ENCODE data around the gene GLRX.

DNA sequence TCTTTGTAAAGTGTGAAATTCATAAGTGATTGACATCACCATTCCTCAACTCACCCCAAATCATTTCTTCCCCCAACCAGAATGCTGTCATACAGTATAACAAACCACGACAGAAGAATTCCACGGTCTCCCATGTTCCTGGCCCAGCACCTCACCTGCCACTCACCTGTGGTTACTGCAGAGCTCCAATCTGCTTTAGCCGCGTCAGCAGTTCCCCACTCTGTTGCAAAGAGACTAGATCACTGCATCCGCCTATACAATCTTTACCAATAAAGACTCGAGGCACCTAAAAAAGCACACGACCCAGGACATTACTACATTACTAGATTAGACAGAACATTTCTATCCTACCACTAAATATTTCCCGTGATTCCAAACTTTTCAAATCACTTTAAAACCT lies 6.2 kb downstream of the GLRX start:
- TF ChIP-seq, protein P1, sequence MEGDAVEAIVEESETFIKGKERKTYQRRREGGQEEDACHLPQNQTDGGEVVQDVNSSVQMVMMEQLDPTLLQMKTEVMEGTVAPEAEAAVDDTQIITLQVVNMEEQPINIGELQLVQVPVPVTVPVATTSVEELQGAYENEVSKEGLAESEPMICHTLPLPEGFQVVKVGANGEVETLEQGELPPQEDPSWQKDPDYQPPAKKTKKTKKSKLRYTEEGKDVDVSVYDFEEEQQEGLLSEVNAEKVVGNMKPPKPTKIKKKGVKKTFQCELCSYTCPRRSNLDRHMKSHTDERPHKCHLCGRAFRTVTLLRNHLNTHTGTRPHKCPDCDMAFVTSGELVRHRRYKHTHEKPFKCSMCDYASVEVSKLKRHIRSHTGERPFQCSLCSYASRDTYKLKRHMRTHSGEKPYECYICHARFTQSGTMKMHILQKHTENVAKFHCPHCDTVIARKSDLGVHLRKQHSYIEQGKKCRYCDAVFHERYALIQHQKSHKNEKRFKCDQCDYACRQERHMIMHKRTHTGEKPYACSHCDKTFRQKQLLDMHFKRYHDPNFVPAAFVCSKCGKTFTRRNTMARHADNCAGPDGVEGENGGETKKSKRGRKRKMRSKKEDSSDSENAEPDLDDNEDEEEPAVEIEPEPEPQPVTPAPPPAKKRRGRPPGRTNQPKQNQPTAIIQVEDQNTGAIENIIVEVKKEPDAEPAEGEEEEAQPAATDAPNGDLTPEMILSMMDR (IDR thresholded peaks at IDR 0.05), result no peak
- TF ChIP-seq POLR2A (IDR thresholded peaks at IDR 0.05), result no peak
